Upper lobe of left lung (tissue), 6 donors: ENCODE measurements around the gene LRRN2. TPM values are rescaled to one million over a fixed set of nuclear protein-coding genes. Genes with fewer than 3 reads are reported as not detected.
A peak's percentile ranks its signal among the peaks of the same experiment; 100 is the strongest.
"Not testable (repeated sequence)": the region's sequence is repeated elsewhere in the genome, so short reads cannot be mapped to it uniquely, and the experiment has no call there.

ENCODE experiments used
- ATAC-seq, 2 donors: fragments of 200-7000 bp; cut with Tn5 transposase; one replicate each; pipeline ENCODE4 v1.9.1; 2022; ENCODE audit warnings: mild to moderate bottlenecking in 2 of 2, moderate library complexity in 2 of 2; ENCODE audit not compliant: low FRiP score in 2 of 2
- DNase-seq, 2 donors: peaks; one replicate each; pipeline ENCODE4 v3.0.0-alpha.2; 2019 to 2020
- H3K27ac ChIP-seq, 4 donors: fragments of 200-600 bp; sonication (generic); one replicate each; pipeline ENCODE4 v1.5.1; 2016 to 2019
- H3K27me3 ChIP-seq, 4 donors: fragments of 200-600 bp; sonication (generic); one replicate each; pipeline ENCODE4 v1.5.1; 2017 to 2019
- H3K36me3 ChIP-seq, 4 donors: fragments of 200-600 bp; sonication (generic); one replicate each; pipeline ENCODE4 v1.5.1; 2016 to 2019
- H3K4me1 ChIP-seq, 4 donors: fragments of 200-600 bp; sonication (generic); one replicate each; pipeline ENCODE4 v1.5.1; 2018 to 2019
- H3K4me3 ChIP-seq, 4 donors: fragments of 200-600 bp; sonication (generic); one replicate each; pipeline ENCODE4 v1.5.1; 2017 to 2019; ENCODE audit warnings: mild to moderate bottlenecking in 2 of 4, moderate library complexity in 1 of 4
- H3K9me3 ChIP-seq, 4 donors: fragments of 200-600 bp; sonication (generic); one replicate each; pipeline ENCODE4 v1.5.1; 2018 to 2019
- CTCF ChIP-seq, 6 experiments: fragments of 450-650 bp in 4 of 6; fragments of 200-600 bp in 2 of 6; sonication (generic) in 2 of 6; IDR thresholded peaks; one replicate each; pipeline ENCODE4 v1.5.1; 2016 to 2019; ENCODE audit warnings: antibody characterized with exemption in 6 of 6
- EP300 ChIP-seq, 4 donors: sonication (generic); formaldehyde crosslinking; IDR thresholded peaks; one replicate each; pipeline ENCODE4 v1.5.1; 2017; ENCODE audit warnings: antibody characterized with exemption in 4 of 4, control low read depth in 2 of 4
- POLR2A ChIP-seq, 4 donors: fragments of 450-650 bp; IDR thresholded peaks; one replicate each; pipeline ENCODE4 v1.5.1; 2016 to 2017; ENCODE audit warnings: antibody characterized with exemption in 4 of 4, mild to moderate bottlenecking in 2 of 4
- POLR2AphosphoS5 ChIP-seq, 2 donors: sonication (generic); formaldehyde crosslinking; IDR thresholded peaks; one replicate each; pipeline ENCODE4 v1.5.1; 2017; ENCODE audit warnings: antibody characterized with exemption in 2 of 2
- WGBS, 2 donors: methylation state at CpG; one replicate each; pipeline ENCODE4 v1.1.5; 2017 to 2018; 5-methylcytosine and 5-hydroxymethylcytosine counted together
- total RNA-seq, 6 donors: library from RNA; depleted of rRNA in 4 of 6; stranded (reverse); fragments of >200 nt in 4 of 6; gene quantifications; one replicate each; pipeline versions ENCODE4 v1.1.0 to v1.2.1, GENCODE V29; 2016 to 2021
- donor health status: DM: no; HTN: no; CAD: no; lungs with moderate emphysema.
- donor health status: DM: no; HTN: yes; CAD: no; lungs with severe emphysema.

The LRRN2 gene
- total RNA-seq, 6 donors from 2014 or later = 0.61 to 4.2 (median 2.6) TPM; not detected in 1

GRCh38 chr1:204692841-204693356, 7.4 kb upstream of the LRRN2 start:
- Histone ChIP-seq H3K4me3 (no peak overlapping the region), H3K9me3 (no peaks in the 10 kb centered on the region), H3K36me3 (no peaks in the 10 kb centered on the region), H3K27me3 (no peaks in the 10 kb centered on the region), H3K27ac (no peak overlapping the region), H3K4me1 (no peaks in the 10 kb centered on the region)
- no peak for TF ChIP-seq CTCF (IDR thresholded peaks at IDR 0.05)
- no peak for TF ChIP-seq EP300 (IDR thresholded peaks at IDR 0.05)
- no peak for TF ChIP-seq POLR2A (IDR thresholded peaks at IDR 0.05)
- no peak for TF ChIP-seq POLR2AphosphoS5 (IDR thresholded peaks at IDR 0.05)
- ATAC-seq (peak in 1 of 2 donors; percentile 30), DNase-seq (no peak)
- WGBS, 2 donors = 72 to 74% methylated on average over 7 of the region's 7 CpGs

GRCh38 chr1:204692325-204692840, 6.8 kb upstream of the LRRN2 start:
- TF ChIP-seq POLR2A (IDR thresholded peaks at IDR 0.05) (no peak), POLR2AphosphoS5 (IDR thresholded peaks at IDR 0.05) (no peak)
- no peaks in the 10 kb centered on the region for H3K9me3 ChIP-seq
- no peak for ATAC-seq
- no peak overlapping the region for H3K27ac ChIP-seq
- H3K4me3 ChIP-seq = no peak overlapping the region
- no peaks in the 10 kb centered on the region for H3K27me3 ChIP-seq
- 64 to 100% methylated on average over 1 of the region's 1 CpG for WGBS, 2 donors
- DNase-seq = no peak
- no peaks in the 10 kb centered on the region for H3K36me3 ChIP-seq
- no peaks in the 10 kb centered on the region for H3K4me1 ChIP-seq

GRCh38 chr1:204691328-204691730, 5.8 kb upstream of the LRRN2 start:
- H3K27me3 ChIP-seq, ATAC-seq, H3K9me3 ChIP-seq, H3K36me3 ChIP-seq, H3K27ac ChIP-seq, H3K4me3 ChIP-seq, H3K4me1 ChIP-seq, DNase-seq: not testable (repeated sequence)
- WGBS, 2 donors = 68 to 77% methylated on average over 6 of the region's 6 CpGs

- peaks cover 0 to 24% (median 6%) of the 10 kb centered on the region in 4 donors for H3K27me3 ChIP-seq
Measured at GRCh38 chr1:204688776-204689175, 3.2 kb upstream of the LRRN2 start.

GRCh38 chr1:204688007-204688406, 2.5 kb upstream of the LRRN2 start:
- H3K27me3 ChIP-seq = peaks cover 0 to 24% (median 6%) of the 10 kb centered on the region in 4 donors

More at GRCh38 chr1:204688776-204689175, 3.2 kb upstream of the LRRN2 start:
- Histone ChIP-seq H3K4me3 (no peak overlapping the region), H3K4me1 (peaks cover 8 to 22% (median 15%) of the 10 kb centered on the region in 4 donors), H3K9me3 (no peaks in the 10 kb centered on the region), H3K36me3 (no peaks in the 10 kb centered on the region), H3K27ac (no peak overlapping the region)
- WGBS, 2 donors = 89 to 100% methylated on average over 2 of the region's 2 CpGs
- ATAC-seq (no peak), DNase-seq (no peak)
- TF ChIP-seq POLR2A (IDR thresholded peaks at IDR 0.05) (no peak), POLR2AphosphoS5 (IDR thresholded peaks at IDR 0.05) (no peak), EP300 (IDR thresholded peaks at IDR 0.05) (no peak), CTCF (IDR thresholded peaks at IDR 0.05) (no peak)

More at GRCh38 chr1:204688007-204688406, 2.5 kb upstream of the LRRN2 start:
- Histone ChIP-seq H3K36me3 (no peaks in the 10 kb centered on the region), H3K4me1 (peaks cover 8 to 24% (median 15%) of the 10 kb centered on the region in 4 donors), H3K9me3 (no peaks in the 10 kb centered on the region), H3K4me3 (no peak overlapping the region), H3K27ac (no peak overlapping the region)
- TF ChIP-seq CTCF (IDR thresholded peaks at IDR 0.05) (no peak), POLR2AphosphoS5 (IDR thresholded peaks at IDR 0.05) (no peak), POLR2A (IDR thresholded peaks at IDR 0.05) (no peak), EP300 (IDR thresholded peaks at IDR 0.05) (no peak)
- no peak for ATAC-seq
- no peak for DNase-seq
- WGBS, 2 donors = 92 to 98% methylated on average over 2 of the region's 2 CpGs
